K562 (cell line): ENCODE results near the gene RAB4B. TPM values are rescaled to one million over a fixed set of nuclear protein-coding genes. Genes with fewer than 3 reads are reported as not detected.
A peak's percentile ranks its signal among the peaks of the same experiment; 100 is the strongest.

Source experiments
- ARHGAP35 ChIP-seq: fragments of 450-650 bp; IDR thresholded peaks from 2 replicates; pipeline ENCODE4 v1.6.1; 2018; ENCODE audit not compliant: partially characterized antibody
- ARID1B ChIP-seq: fragments of 450-650 bp; IDR thresholded peaks from 2 replicates; pipeline ENCODE4 v1.6.1; 2016; ENCODE audit warnings: antibody characterized with exemption, mild to moderate bottlenecking, inconsistent platforms
- ARNT ChIP-seq, 2 experiments: fragments of 450-650 bp; IDR thresholded peaks; 2 replicates each; pipeline ENCODE4 v1.6.1; 2016; ENCODE audit warnings: mild to moderate bottlenecking in 1 of 2
- BCL6 ChIP-seq: fragments of 250-450 bp; sonication (Bioruptor Pico); IDR thresholded peaks from 2 replicates; pipeline ENCODE4 v1.4.0; 2020
- CBFB ChIP-seq: sonication (generic); formaldehyde crosslinking; IDR thresholded peaks from 2 replicates; pipeline ENCODE4 v1.4.0; 2020; ENCODE audit warnings: mild to moderate bottlenecking, missing genetic modification reagents
- GATAD2B ChIP-seq: fragments of 450-650 bp; IDR thresholded peaks from 2 replicates; pipeline ENCODE4 v1.6.1; 2017; ENCODE audit warnings: mild to moderate bottlenecking, borderline replicate concordance
- HDAC1 ChIP-seq, 2 experiments: fragments of 450-650 bp; IDR thresholded peaks; 2 replicates each; pipeline ENCODE4 v1.6.1; 2016 to 2017; ENCODE audit warnings: inconsistent platforms in 1 of 2, mild to moderate bottlenecking in 1 of 2, moderate library complexity in 1 of 2
- LARP7 ChIP-seq: fragments of 450-650 bp; IDR thresholded peaks from 2 replicates; pipeline ENCODE4 v1.6.1; 2016
- LEF1 ChIP-seq: fragments of 450-650 bp; IDR thresholded peaks from 2 replicates; pipeline ENCODE4 v1.6.1; 2016; ENCODE audit warnings: mild to moderate bottlenecking
- MTA2 ChIP-seq: fragments of 450-650 bp; IDR thresholded peaks from 2 replicates; pipeline ENCODE4 v1.6.1; 2016; ENCODE audit warnings: low read depth
- MYC ChIP-seq, 2 experiments: fragments of 250-450 bp in 1 of 2; sonication (Bioruptor Pico) in 1 of 2; IDR thresholded peaks; 2 replicates each; pipeline versions ENCODE4 v1.5.1 to v1.6.1; 2012 to 2021; ENCODE audit warnings: low read depth in 2 of 2, borderline replicate concordance in 1 of 2, improper control_type of control experiment in 1 of 2, low read length in 1 of 2, mild to moderate bottlenecking in 1 of 2, moderate library complexity in 1 of 2
- PPARD ChIP-seq: fragments of 250-450 bp; sonication (Bioruptor Pico); IDR thresholded peaks from 2 replicates; pipeline ENCODE4 v1.8.0; 2022; ENCODE audit warnings: inconsistent platforms, mild to moderate bottlenecking, moderate library complexity
- RBM17 ChIP-seq: fragments of 200-400 bp; formaldehyde crosslinking; IDR thresholded peaks from 2 replicates; pipeline ENCODE4 v1.6.1; 2017; ENCODE audit warnings: low read depth, mild to moderate bottlenecking, low read length, borderline replicate concordance
- RBM34 ChIP-seq: fragments of 200-400 bp; formaldehyde crosslinking; IDR thresholded peaks from 2 replicates; pipeline ENCODE4 v1.6.1; 2018; ENCODE audit warnings: low read length, borderline replicate concordance; ENCODE audit not compliant: insufficient read depth
- SMARCA4 ChIP-seq: fragments of 450-650 bp; IDR thresholded peaks from 2 replicates; pipeline ENCODE4 v1.6.1; 2016
- SMARCC2 ChIP-seq: fragments of 450-650 bp; IDR thresholded peaks from 2 replicates; pipeline ENCODE4 v1.6.1; 2017; ENCODE audit warnings: antibody characterized with exemption, moderate library complexity, mild to moderate bottlenecking, low read depth
- TAF1 ChIP-seq: IDR thresholded peaks from 2 replicates; pipeline ENCODE4 v1.6.1; 2011; ENCODE audit warnings: mild to moderate bottlenecking, low read length, moderate library complexity; ENCODE audit not compliant: insufficient read depth, control insufficient read depth, severe bottlenecking; ENCODE audit errors: extremely low read depth
- ZC3H8 ChIP-seq: fragments of 450-650 bp; IDR thresholded peaks from 2 replicates; pipeline ENCODE4 v1.6.1; 2017
- ZNF408 ChIP-seq: fragments of 250-450 bp; sonication (Bioruptor Pico); IDR thresholded peaks from 2 replicates; pipeline ENCODE4 v1.4.0; 2020; ENCODE audit warnings: low read depth, mild to moderate bottlenecking, moderate library complexity
- polyA plus RNA-seq, 8 experiments: library from polyadenylated mRNA; depleted of rRNA in 4 of 8; stranded (reverse) in 5 of 8; unstranded in 3 of 8; fragments of >200 nt; fragmentation: Nextera tagmentation in 2 of 8; fragmentation: Illumina TruSeq in 1 of 8; extraction: Ambion mirVana in 2 of 8; extraction: Trizol in 1 of 8; gene quantifications; 2 replicates each; pipeline versions ENCODE4 v1.2.1 to v1.2.3, GENCODE V29; 2011 to 2014; ENCODE audit warnings: inconsistent platforms in 1 of 8, missing spikeins in 1 of 8
- total RNA-seq, 7 experiments: library from RNA; depleted of rRNA in 6 of 7; stranded (reverse); fragments of >200 nt in 6 of 7; fragmentation: Illumina TruSeq in 2 of 7; extraction: Trizol in 2 of 7; gene quantifications; 2 replicates each; pipeline versions ENCODE4 v1.2.1 to v1.2.3, GENCODE V29; 2011 to 2021; ENCODE audit warnings: low replicate concordance in 1 of 7
- TF ChIP-seq, protein P1 (sequence below): fragments of 450-650 bp; IDR thresholded peaks from 2 replicates; pipeline ENCODE4 v1.6.1; 2016
- TF ChIP-seq, protein P2 (sequence below), 3 experiments: IDR thresholded peaks in 2 of 3; conservative IDR thresholded peaks in 1 of 3; 2 replicates each; pipeline ENCODE4 v1.5.1; 2011 to 2012; ENCODE audit warnings: low read length in 3 of 3, mild to moderate bottlenecking in 3 of 3, control low read depth in 2 of 3, improper control_type of control experiment in 1 of 3, inconsistent platforms in 1 of 3, low read depth in 1 of 3, mixed read lengths in 1 of 3, moderate library complexity in 1 of 3; ENCODE audit not compliant: insufficient read depth in 2 of 3
- TF ChIP-seq, protein P3 (sequence below), 2 experiments: IDR thresholded peaks in 1 of 2; conservative IDR thresholded peaks in 1 of 2; 2 replicates each; pipeline ENCODE4 v1.6.1; 2016; ENCODE audit warnings: low read depth in 2 of 2, mild to moderate bottlenecking in 1 of 2, missing compliant biosample characterization in 1 of 2, missing genetic modification characterization in 1 of 2, moderate library complexity in 1 of 2

Gene RAB4B
- total and polyA plus RNA-seq, 9 of the 15 experiments (the other 6 are each of a cell fraction or from before 2014, with no cell fraction given), result 0.28 to 20.4 (median 9.0) TPM

DNA sequence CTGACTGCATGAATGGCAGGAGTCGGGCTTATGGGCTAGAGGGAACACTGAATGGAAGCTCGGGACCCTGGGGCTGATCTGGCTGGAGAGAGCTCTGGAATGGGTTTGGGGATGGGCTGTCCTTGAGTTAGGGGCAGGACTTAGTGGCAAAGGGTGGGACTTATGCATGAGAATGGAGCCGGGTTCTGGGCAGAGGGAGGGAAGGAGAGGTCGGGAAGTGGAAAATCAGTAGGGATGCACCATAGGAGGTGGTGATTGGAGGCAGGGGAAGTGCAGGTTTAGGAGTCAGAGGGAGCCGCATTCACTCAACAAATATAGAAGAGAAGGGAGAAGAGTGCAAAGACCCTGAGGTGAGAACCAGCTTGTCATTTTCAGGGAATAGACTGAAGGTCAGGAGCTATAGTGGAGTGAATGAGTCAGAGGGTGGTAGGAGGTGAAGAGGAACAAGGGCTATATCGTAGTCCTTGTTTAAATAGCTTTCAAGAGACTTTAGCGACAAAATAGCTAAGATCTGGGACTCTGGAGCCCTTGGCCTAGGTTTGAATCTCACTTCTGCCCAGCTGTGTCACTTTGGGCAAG, 748 bp downstream of the RAB4B start (continued):
- no peak for TF ChIP-seq MTA2
- no peak for TF ChIP-seq MYC (IDR thresholded peaks at IDR 0.05; ENCODE audit: low read depth, low read length)
- no peak for TF ChIP-seq MYC (CRISPR knock-in tag; IDR thresholded peaks at IDR 0.05; ENCODE audit: borderline replicate concordance, low read depth)
- TF ChIP-seq, protein P1, sequence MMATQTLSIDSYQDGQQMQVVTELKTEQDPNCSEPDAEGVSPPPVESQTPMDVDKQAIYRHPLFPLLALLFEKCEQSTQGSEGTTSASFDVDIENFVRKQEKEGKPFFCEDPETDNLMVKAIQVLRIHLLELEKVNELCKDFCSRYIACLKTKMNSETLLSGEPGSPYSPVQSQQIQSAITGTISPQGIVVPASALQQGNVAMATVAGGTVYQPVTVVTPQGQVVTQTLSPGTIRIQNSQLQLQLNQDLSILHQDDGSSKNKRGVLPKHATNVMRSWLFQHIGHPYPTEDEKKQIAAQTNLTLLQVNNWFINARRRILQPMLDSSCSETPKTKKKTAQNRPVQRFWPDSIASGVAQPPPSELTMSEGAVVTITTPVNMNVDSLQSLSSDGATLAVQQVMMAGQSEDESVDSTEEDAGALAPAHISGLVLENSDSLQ, result peak; percentile 96
- no peak for TF ChIP-seq PPARD (CRISPR knock-in tag)
- TF ChIP-seq ZNF408, result no peak
- peak; percentile 57 for TF ChIP-seq ARID1B
- TF ChIP-seq RBM17, result no peak
- TF ChIP-seq CBFB (CRISPR knock-in tag), result no peak
- TF ChIP-seq LARP7, result 0 out of 2 replicates have a peak, but pooled peaks have one; percentile 15
- TF ChIP-seq GATAD2B, result no peak
- no peak for TF ChIP-seq RBM34
- TF ChIP-seq ZC3H8, result 0 out of 2 replicates have a peak, but pooled peaks have one; percentile 20
- TF ChIP-seq, protein P2, sequence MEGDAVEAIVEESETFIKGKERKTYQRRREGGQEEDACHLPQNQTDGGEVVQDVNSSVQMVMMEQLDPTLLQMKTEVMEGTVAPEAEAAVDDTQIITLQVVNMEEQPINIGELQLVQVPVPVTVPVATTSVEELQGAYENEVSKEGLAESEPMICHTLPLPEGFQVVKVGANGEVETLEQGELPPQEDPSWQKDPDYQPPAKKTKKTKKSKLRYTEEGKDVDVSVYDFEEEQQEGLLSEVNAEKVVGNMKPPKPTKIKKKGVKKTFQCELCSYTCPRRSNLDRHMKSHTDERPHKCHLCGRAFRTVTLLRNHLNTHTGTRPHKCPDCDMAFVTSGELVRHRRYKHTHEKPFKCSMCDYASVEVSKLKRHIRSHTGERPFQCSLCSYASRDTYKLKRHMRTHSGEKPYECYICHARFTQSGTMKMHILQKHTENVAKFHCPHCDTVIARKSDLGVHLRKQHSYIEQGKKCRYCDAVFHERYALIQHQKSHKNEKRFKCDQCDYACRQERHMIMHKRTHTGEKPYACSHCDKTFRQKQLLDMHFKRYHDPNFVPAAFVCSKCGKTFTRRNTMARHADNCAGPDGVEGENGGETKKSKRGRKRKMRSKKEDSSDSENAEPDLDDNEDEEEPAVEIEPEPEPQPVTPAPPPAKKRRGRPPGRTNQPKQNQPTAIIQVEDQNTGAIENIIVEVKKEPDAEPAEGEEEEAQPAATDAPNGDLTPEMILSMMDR (IDR thresholded peaks at IDR 0.05 in 2 of 3, conservative IDR thresholded peaks at IDR 0.05 in 1 of 3; ENCODE audit: insufficient read depth in 2 of 3, low read depth in 1 of 3, low read length in 3 of 3), result no peak
- peak in 1 of 2 experiments; percentile 5; a peak in 1 of 4 replicates for TF ChIP-seq HDAC1 (IDR thresholded peaks at IDR 0.05)
- 0 out of 2 replicates have a peak, but pooled peaks have one; percentile 22 for TF ChIP-seq SMARCC2
- peak; percentile 31 for TF ChIP-seq ARHGAP35
- TF ChIP-seq, protein P3, sequence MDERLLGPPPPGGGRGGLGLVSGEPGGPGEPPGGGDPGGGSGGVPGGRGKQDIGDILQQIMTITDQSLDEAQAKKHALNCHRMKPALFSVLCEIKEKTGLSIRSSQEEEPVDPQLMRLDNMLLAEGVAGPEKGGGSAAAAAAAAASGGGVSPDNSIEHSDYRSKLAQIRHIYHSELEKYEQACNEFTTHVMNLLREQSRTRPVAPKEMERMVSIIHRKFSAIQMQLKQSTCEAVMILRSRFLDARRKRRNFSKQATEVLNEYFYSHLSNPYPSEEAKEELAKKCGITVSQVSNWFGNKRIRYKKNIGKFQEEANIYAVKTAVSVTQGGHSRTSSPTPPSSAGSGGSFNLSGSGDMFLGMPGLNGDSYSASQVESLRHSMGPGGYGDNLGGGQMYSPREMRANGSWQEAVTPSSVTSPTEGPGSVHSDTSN (CRISPR knock-in tag; IDR thresholded peaks at IDR 0.05; ENCODE audit: low read depth), result peak; percentile 45
- TF ChIP-seq, protein P3 (tag; conservative IDR thresholded peaks at IDR 0.05; ENCODE audit: low read depth), result peak; percentile 82; the same call in 1 of the 2 replicates
- no peak for TF ChIP-seq TAF1
- 0 out of 4 replicates have a peak, but pooled peaks of 1 of the 2 experiments have one; percentile 37 for TF ChIP-seq ARNT (IDR thresholded peaks at IDR 0.05)
- 0 out of 2 replicates have a peak, but pooled peaks have one; percentile 40 for TF ChIP-seq SMARCA4
- TF ChIP-seq LEF1, result 0 out of 2 replicates have a peak, but pooled peaks have one; percentile 19
- no peak for TF ChIP-seq BCL6
